Stimulated activated CD8-positive, alpha-beta memory T cell treated with anti-CD3 and anti-CD28 coated beads, Interleukin-12 subunit alpha, Interleukin-12 subunit beta, amount 100 ng/mL, for 1 hour (primary cell): Measurements from ENCODE around the gene RPP25L.
"Not testable (repeated sequence)": the region's sequence is repeated elsewhere in the genome, so short reads cannot be mapped to it uniquely, and the experiment has no call there.

Experiments used
- DNase-seq: peaks from one replicate; pipeline ENCODE4 v3.0.0-alpha.2; 2020; ENCODE audit warnings: low read depth

The RPP25L gene, protein sequence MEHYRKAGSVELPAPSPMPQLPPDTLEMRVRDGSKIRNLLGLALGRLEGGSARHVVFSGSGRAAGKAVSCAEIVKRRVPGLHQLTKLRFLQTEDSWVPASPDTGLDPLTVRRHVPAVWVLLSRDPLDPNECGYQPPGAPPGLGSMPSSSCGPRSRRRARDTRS

DNA sequence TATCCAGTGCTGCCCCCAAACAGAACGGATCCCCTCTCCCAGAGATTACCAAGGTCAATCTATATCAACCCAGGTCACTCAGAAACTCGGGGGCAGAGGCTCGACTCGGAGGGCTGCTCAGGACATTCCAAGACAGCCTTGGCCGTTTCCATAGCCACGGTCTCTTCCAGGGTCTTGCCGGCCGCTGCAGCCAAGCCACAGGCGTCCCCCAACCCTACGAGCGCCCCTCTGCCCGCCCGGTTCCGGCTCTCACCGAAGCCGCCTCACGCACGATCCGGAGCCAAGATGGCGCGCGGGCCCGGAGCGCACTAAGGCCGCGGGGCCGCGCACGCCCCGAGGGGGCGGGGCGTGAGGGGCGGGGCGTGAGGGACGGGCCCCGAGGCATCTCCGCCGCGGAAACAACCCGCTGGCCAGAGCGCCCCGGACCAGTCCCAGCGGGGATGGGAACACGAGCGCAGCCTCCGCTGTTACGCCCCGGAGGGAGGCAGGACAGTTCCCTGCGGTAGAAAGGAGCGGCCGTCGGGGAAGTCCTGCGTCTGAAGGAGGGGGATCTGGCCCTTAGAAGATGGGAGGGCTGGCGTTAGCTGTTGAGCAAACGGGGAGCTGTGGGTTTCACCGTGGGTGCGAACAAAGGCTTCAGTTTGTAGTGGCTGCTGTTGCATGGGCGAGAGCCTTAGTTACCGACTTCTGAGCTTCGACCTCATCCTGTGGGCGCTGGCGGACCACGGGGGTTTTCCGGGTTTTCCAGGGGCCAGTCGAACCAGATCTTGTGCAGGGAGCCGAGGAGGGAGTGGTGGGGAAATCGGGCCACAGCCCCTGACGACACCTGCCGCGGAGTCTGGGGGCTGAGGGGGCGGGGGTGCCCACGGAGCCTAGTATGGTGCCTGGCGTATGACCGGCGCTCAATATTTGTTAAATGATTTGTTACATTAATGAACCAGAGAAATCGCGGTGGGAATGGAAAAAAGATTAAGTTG is at the start of gene RPP25L:
TSS of gene RPP25L (minus strand) at position 287 of the 977 bp plus-strand sequence. CDS start 801 bp downstream, outside the sequence.
- peak; percentile 72 for DNase-seq

DNA sequence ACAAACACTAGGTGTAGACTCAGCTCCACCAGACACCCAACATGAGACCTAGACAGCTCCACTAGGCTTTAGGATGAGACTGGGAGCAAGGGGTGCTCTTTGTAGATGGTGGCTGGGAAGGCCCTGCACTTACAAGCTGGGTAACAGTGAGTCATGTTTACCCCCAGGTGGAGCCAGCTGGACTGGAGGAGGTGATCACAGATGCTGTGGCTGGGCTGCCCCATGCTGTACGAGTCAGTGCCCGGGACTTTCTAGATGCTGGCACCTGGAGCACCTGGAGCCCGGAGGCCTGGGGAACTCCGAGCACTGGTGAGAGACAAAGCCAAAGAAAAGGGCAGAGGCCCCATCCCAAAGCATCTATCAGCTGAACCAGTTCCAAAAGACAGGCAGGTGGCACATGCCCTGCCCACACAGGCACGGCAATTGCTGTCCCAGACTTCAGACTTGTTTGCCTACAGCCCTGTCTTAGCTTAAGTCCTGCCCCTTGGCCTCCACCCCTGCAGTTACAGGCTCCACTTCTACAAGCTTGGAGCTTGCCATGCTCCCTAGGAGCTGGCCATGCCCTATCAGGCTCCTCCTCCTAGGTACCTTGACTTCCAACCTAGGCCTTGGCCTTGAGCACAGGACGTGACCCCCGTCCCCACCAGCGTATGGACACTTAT is 47.8 kb upstream of the RPP25L start:
- DNase-seq: no peak

- no peak for DNase-seq
Observed at GRCh38 chr9:34658461-34658860, 46.6 kb upstream of the RPP25L start.

DNA sequence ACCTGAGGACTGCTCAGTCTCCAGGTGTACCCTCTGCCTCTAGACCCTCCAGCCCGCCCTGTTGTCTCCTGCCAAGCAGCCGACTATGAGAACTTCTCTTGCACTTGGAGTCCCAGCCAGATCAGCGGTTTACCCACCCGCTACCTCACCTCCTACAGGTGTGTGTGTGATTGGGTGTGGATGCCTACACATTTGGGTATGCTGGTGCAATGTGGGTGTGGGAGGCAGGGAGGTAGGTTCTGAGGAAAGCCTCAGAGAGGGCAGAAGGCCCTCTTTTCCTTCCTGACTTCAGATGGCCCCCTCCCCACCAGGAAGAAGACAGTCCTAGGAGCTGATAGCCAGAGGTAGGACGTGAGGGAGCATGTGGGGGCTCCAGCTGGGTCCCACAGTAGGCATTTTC is 45.1 kb upstream of the RPP25L start:
- no peak for DNase-seq

- DNase-seq: no peak
Observed at GRCh38 chr9:34655394-34655793, 43.5 kb upstream of the RPP25L start.

DNA sequence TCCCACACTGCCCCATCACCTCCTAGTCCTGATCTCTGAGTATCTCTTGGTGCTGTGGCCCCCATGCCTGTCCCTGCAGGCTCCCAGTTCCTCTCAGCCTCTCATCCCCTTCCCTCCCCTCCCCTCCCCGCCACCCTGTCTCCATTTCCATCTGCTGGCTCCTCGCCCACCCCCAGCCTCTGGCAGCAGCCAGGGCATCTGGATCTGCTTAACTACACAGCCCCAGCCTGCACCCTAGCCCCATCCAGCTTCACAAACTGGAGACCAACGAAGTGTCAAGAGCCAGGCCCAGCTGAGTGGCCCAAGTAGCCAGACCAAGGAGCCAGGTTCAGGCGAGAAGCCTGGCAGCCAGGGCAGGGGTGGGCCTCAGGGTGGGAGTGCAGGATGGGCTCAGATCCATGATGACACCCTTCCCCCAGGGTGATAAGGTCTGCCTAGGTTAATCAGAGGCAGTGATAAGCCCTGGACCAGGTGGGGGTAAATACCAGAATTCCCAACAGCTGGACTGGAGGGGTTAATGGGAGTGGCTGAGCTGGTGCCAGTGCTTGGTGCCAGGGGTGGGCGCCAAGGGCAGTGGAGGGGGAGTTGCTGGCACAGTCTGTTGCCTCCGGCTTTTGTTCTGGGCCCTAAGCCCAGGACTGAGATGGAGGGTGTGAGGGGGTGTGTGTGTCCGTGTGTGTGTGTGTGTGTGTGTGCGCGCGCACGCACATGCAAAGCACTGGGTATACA is 42.6 kb upstream of the RPP25L start:
- no peak for DNase-seq

GRCh38 chr9:34653151-34654072 is 41.5 kb upstream of the RPP25L start:
- no peak for DNase-seq

DNA sequence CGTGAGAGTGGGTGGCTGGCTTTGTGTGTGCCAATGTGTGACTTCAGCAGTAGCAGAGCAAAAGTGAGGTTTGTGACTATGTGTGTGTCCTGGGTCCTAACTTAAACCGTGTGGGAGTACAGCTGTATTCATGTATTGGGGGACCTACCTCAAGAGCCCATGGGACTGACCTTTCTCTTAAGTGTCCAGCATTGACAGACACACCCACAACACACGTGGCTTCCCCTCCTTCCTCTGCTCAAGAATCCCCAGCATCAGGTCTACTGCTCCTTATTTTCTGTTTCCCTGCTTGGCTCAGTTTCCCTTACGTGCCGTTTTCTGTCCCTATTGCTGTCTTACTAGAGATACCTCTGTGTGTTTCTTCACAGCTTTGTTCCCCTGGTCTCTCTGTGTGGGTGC is 40.7 kb upstream of the RPP25L start:
- DNase-seq: no peak

- DNase-seq: no peak
Observed at GRCh38 chr9:34651876-34652601, 40.1 kb upstream of the RPP25L start, which contains the start of gene IL11RA. TSS of gene IL11RA (plus strand) at chr9:34652185. CDS start at chr9:34655218, 3,033 bp downstream.

- DNase-seq: no peak
Observed at GRCh38 chr9:34651321-34651720, 39.4 kb upstream of the RPP25L start.

DNA sequence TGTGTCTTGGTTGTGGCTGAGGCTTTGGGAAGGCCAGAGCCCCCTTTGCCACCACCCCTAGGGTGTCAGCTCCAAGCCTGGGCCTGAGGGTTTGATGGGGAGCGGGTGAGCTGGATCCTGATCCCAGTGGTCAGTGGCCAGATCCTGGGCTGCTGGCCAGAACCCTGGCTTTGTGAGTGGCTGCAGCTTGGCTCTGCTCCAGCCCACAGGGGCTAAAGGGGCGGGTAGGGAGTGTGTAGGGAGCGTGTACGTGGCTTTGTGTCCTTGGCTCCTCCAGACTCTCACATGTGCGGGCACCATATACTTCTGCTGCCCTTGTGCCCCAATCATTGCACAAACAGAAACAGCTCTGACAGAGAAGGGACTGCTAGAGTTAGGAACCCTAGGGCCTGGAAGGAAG is 38.9 kb upstream of the RPP25L start:
- no peak for DNase-seq

DNA sequence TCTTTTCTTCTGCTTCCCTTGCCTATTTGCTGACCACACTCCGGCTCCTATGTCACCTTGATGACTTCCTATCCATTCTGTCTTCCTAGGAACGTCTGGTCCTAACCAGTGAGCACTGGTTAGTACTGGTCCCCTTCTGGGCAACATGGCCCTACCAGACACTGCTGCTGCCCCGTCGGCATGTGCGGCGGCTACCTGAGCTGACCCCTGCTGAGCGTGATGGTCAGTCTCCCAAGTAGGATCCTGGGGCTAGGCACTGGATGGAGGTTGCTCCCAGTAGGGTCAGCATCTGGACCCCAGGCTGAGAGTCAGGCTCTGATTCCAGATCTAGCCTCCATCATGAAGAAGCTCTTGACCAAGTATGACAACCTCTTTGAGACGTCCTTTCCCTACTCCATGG is 36.8 kb upstream of the RPP25L start:
- no peak for DNase-seq

DNA sequence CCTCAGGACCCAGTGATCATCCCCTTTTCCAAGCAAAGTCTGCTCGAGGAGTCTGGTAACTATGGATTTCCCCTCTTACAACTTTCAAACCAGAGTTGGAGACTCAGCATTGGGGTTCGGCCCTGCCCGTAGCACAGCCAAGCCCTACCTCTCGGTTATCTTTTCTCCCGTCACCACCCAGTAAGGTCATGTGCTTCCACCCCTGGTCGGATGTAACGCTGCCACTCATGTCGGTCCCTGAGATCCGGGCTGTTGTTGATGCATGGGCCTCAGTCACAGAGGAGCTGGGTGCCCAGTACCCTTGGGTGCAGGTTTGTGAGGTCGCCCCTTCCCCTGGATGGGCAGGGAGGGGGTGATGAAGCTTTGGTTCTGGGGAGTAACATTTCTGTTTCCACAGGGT is 35.8 kb upstream of the RPP25L start:
- no peak for DNase-seq

DNA sequence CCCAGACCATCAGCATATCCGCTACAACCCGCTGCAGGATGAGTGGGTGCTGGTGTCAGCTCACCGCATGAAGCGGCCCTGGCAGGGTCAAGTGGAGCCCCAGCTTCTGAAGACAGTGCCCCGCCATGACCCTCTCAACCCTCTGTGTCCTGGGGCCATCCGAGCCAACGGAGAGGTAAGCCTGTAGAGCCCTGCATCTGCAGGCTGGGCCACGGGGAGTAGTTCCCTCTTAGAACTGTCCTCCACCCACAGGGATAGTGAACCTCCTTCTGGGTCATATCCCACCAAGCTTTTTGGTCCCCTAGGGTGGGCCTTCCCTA is 35.1 kb upstream of the RPP25L start:
- DNase-seq: no peak

DNA sequence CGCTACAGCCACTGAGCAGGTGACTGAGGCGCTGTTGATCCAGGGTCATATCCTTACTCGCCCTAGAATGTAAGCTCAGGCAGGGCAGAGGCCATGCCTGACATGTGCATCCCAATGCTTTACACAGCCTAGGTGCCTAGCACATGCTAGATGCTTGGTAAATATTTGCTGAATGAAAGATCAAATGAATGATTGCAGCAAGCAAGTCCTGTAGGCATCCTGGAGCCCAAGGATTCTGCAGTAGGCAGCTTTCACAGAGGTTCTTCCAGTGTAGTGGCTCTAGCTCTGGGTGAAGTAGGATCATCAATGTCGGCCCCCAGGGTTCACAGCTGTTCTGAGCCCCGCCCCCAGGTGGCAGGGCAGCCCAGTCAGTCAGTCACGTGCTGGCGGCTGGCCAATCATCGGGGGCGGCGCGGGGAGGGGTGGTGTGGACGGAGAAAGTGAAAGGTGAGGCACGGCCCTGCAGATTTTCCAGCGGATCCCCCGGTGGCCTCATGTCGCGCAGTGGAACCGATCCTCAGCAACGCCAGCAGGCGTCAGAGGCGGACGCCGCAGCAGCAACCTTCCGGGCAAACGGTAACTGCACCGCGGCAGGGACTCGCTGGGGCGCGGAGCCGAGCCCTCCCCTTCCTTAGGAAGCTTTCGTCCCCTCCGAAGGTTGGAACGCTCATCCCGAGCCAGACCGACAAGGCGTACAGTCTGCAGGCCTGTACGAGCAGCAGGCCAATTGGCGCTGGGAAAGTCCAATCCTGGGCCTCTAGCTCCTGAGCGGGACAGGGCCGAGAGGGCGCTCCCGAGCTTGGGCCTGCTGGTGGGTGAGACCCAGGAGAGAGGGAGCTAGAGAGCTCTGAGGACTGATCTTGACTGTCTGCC is 34.5 kb upstream of the RPP25L start, which contains the start of gene GALT:
TSS of gene GALT (plus strand) at position 465 of the 873 bp plus-strand sequence. CDS start at position 495, 30 bp downstream.
- peak; percentile 97 for DNase-seq

DNA sequence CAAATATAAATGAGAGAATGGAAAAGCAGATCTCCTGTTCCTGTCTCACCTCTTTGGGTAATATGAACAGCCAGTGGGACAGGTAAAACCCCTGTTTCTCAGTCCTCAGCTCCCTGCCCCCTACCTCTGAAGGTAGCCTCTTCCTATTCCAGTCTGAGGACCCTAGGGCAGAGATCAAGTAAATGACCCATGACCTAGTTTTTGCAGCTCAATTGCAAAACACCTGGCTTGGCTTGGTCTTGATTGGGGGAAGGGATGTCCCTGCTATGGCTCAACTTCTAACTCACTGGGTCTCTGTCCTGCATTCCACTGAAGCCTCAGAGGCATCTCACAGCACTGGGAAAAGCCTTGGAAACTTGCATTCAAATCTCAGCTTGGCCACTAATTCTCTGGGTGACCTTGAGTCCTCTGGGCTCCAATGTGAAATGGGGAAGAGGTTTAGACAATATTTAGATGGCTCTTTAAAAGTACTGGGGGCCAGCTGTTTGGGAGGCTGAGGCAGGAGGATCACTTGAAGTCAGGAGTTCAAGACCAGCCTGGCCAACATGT is 32.9 kb upstream of the RPP25L start:
- no peak for DNase-seq

DNA sequence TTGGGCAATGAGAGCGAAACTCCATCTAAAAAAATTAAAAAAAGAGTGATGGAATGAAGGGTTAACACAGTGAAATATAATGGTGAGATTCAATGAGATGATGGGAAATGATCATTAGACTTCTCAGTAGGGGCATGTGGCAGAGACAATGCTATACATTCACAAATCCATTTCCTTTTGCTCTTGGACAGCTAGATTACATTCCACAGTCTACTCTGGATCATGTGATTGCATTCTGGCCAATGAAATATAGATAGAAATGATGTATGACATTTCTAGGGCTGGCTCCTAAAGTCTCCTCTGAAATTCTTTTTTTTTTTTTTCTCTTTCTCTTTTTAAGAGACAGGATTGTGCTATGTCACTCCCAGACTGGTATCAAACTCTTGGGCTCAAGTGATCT is 30.8 kb upstream of the RPP25L start:
- DNase-seq: no peak

DNA sequence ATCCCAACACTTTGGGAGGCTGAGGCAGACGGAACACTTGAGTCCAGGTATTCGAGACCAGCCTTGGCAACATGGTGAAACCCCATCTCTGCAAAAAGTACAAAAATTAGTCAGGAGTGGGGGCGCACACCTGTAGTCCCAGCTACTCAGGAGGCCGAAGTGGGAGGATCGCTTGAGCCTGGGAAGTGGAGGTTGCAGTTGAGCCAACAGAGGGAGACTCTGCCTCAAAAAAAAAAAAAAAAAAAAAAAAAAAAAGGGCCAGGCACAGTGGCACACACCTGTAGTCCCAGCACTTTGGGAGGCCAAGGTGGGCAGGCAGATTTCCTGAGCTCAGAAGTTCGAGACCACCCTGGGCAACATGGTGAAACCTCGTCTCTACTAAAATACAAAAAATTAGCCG is 27.4 kb upstream of the RPP25L start:
- not testable (repeated sequence) for DNase-seq

- no peak for DNase-seq
Observed at GRCh38 chr9:34638138-34638445, 26.2 kb upstream of the RPP25L start.
